Activated CD8-positive, alpha-beta T cell treated with anti-CD3 and anti-CD28 coated beads for 36 hours (primary cell): ENCODE data around the gene ATOH8. TPM values are rescaled to one million over a fixed set of nuclear protein-coding genes. Genes with fewer than 3 reads are reported as not detected.

ENCODE experiments used
- ATAC-seq: fragments of 200-7000 bp; cut with Tn5 transposase; one replicate; pipeline ENCODE4 v1.10.0; 2021; ENCODE audit warnings: mild to moderate bottlenecking, moderate library complexity
- CTCF ChIA-PET: fragments of 350-600 bp; sonication (Branson Sonifier 250); formaldehyde crosslinking; loops from one replicate; lab custom pipeline; 2021; ENCODE audit warnings: antibody characterized with exemption; lab: Charles Lee
- POLR2A ChIA-PET: fragments of 350-600 bp; sonication (Branson Sonifier 250); formaldehyde crosslinking; loops from one replicate; lab custom pipeline; 2021; ENCODE audit warnings: antibody characterized with exemption; lab: Charles Lee
- DNase-seq: peaks from one replicate; pipeline ENCODE4 v3.0.0-alpha.2; 2020
- H3K27ac Mint-ChIP-seq: one replicate; pipeline ENCODE4 v1.8.0; 2021; ENCODE audit warnings: mild to moderate bottlenecking, mixed read lengths
- H3K27me3 Mint-ChIP-seq: one replicate; pipeline ENCODE4 v1.8.0; 2021; ENCODE audit warnings: mixed read lengths
- H3K36me3 Mint-ChIP-seq: one replicate; pipeline ENCODE4 v1.8.0; 2021; ENCODE audit warnings: low read depth, mixed read lengths
- H3K4me1 Mint-ChIP-seq: one replicate; pipeline ENCODE4 v1.8.0; 2021; ENCODE audit warnings: low read depth, mixed read lengths
- H3K4me3 Mint-ChIP-seq: one replicate; pipeline ENCODE4 v1.8.0; 2021; ENCODE audit warnings: mild to moderate bottlenecking, moderate library complexity, mixed read lengths
- H3K9me3 Mint-ChIP-seq: one replicate; pipeline ENCODE4 v1.8.0; 2021; ENCODE audit warnings: mixed read lengths
- intact Hi-C: fragments of 100-400 bp; cut with micrococcal nuclease; formaldehyde crosslinking; loops from one replicate; pipeline ENCODE4 v1.10.0; 2022
- total RNA-seq, 2 experiments: library from RNA; stranded (reverse); gene quantifications; one replicate each; pipeline ENCODE4 v1.2.3, GENCODE V29; 2021
- TF ChIP-seq, protein P1 (sequence below): fragments of 200-600 bp; IDR thresholded peaks from one replicate; pipeline ENCODE4 v1.8.0; 2022; ENCODE audit warnings: antibody characterized with exemption, mild to moderate bottlenecking

The ATOH8 gene
- total RNA-seq, 2 experiments from 2014 or later = not detected

DNA sequence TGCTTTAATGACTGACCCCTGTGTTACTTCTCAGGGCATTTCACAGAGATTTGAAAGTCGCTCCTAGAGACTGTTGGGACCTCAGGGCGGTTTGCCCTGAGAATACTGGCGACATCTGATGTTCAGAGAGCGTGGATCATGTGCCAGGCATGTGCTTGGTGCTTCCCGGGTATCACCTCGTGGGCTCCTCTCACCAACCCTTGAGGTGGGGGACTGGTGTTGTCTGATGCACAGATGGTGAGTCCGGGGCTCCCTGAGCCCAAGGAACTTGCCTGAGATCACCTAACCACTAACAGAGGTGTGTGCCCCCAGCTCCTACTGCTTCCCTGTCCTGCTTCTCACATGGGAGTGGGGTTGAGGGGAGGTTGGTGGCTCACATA, 16.2 kb downstream of the ATOH8 start:
- ChIA-PET CTCF (interaction anchor here (1.0 to 2.4 kb wide), 6 partner anchors 10 to 57 kb away, joined by 3 to 9 read pairs (median 3); no protein-coding TSS in a partner anchor), POLR2A (no interaction called here)
- H3K27ac Mint-ChIP-seq = no peak overlapping the region
- no peak overlapping the region for H3K4me3 Mint-ChIP-seq
- no peak for ATAC-seq
- H3K4me1 Mint-ChIP-seq = no peaks in the 10 kb centered on the region
- H3K36me3 Mint-ChIP-seq = no peaks in the 10 kb centered on the region
- no peak for DNase-seq
- H3K27me3 Mint-ChIP-seq = peaks cover 34% of the 10 kb centered on the region
- intact Hi-C loops = no loop called here
- no peaks in the 10 kb centered on the region for H3K9me3 Mint-ChIP-seq
- TF ChIP-seq, protein P1, sequence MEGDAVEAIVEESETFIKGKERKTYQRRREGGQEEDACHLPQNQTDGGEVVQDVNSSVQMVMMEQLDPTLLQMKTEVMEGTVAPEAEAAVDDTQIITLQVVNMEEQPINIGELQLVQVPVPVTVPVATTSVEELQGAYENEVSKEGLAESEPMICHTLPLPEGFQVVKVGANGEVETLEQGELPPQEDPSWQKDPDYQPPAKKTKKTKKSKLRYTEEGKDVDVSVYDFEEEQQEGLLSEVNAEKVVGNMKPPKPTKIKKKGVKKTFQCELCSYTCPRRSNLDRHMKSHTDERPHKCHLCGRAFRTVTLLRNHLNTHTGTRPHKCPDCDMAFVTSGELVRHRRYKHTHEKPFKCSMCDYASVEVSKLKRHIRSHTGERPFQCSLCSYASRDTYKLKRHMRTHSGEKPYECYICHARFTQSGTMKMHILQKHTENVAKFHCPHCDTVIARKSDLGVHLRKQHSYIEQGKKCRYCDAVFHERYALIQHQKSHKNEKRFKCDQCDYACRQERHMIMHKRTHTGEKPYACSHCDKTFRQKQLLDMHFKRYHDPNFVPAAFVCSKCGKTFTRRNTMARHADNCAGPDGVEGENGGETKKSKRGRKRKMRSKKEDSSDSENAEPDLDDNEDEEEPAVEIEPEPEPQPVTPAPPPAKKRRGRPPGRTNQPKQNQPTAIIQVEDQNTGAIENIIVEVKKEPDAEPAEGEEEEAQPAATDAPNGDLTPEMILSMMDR = no peak

DNA sequence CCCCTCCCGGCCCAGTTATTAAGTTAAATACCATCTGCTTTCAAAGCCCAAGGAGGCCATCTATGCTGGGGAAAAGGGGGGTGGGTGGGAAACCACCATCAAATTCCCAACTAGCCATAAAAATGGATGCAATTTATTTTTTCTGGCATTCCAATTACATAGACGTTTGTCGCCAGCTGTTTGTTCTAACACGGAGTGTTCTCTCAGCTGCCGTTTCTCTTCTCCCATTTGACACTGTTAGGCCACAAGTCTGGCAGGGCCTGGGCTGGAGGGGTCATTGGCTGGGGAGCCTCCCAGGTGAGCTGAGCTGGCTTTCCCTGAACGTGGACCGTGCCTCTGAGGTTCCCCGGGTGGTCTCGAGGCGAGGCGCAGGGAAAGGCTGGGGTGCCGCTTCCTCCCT, 16.6 kb downstream of the ATOH8 start:
- peaks cover 31% of the 10 kb centered on the region for H3K27me3 Mint-ChIP-seq
- H3K4me3 Mint-ChIP-seq = no peak overlapping the region
- no peaks in the 10 kb centered on the region for H3K9me3 Mint-ChIP-seq
- no peaks in the 10 kb centered on the region for H3K36me3 Mint-ChIP-seq
- no peaks in the 10 kb centered on the region for H3K4me1 Mint-ChIP-seq
- intact Hi-C loops = no loop called here
- DNase-seq (no peak), ATAC-seq (no peak)
- POLR2A ChIA-PET = no interaction called here
- H3K27ac Mint-ChIP-seq = no peak overlapping the region
- CTCF ChIA-PET = interaction anchor here (1.0 to 2.4 kb wide), 3 partner anchors 11 to 57 kb away, joined by 3 to 9 read pairs (median 5); no protein-coding TSS in a partner anchor
- TF ChIP-seq, protein P1 = no peak

DNA sequence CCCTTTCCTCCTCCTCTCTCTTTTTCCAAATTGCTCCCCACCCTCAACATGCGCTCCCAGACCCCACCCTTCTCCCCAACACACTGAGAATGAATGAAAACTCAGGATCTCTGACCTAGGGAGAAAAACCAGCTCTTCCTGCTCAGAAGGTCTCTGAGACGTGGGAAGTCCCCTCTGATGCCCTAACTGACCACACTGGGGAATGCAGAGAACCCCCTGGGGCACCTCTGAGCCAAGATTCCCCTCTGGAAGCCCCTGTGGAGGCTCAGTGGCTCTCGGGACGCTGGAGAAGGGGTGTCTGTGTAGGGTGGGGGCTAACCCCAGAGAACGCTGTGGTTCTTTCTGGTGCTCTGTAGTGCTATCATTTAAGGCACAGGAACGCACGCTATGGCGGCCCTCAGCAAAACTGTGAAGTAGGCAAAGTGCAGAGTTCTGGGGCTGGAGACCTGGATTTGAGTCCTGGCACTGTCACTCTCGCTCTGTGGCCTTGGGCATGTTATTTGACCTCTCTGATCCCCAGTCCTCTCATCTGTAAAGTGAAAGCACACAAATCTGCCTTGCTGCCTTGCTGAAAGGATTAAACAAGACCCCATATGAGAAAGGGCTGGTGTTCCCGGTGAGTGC, 17.1 kb downstream of the ATOH8 start:
- ATAC-seq (no peak), DNase-seq (no peak)
- H3K27me3 Mint-ChIP-seq = peaks cover 25% of the 10 kb centered on the region
- no peaks in the 10 kb centered on the region for H3K9me3 Mint-ChIP-seq
- intact Hi-C loops = no loop called here
- no peaks in the 10 kb centered on the region for H3K36me3 Mint-ChIP-seq
- H3K4me3 Mint-ChIP-seq = no peak overlapping the region
- CTCF ChIA-PET = interaction anchor here (1.0 to 1.2 kb wide), 2 partner anchors 42 to 56 kb away, joined by 3 to 5 read pairs; no protein-coding TSS in a partner anchor
- no peaks in the 10 kb centered on the region for H3K4me1 Mint-ChIP-seq
- no peak overlapping the region for H3K27ac Mint-ChIP-seq
- TF ChIP-seq, protein P1 = no peak
- POLR2A ChIA-PET = no interaction called here

DNA sequence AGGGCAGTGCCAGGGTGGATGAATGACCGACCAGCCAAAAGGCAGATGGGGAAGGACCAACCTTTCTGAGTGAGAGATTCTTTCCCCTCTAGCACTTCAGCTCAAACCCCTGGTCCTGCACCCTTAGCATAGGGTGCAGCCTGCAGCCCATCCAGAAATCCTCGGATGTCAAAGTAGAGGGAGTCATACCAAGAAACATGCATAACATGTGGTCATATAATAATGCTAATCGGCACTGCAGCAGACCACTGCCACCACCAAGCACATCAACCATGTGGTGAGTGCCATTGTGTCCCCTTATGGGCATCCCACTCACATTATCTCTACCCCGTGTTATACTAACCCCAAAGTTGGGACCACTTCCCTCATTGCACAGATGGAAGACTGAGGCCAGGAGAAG, 17.7 kb downstream of the ATOH8 start:
- ChIA-PET CTCF (interaction anchor here (1.2 to 1.7 kb wide), 2 partner anchors 42 to 43 kb away, joined by 5 to 8 read pairs; no protein-coding TSS in a partner anchor), POLR2A (no interaction called here)
- DNase-seq (no peak), ATAC-seq (no peak)
- Mint-ChIP-seq H3K27ac (no peak overlapping the region), H3K27me3 (peaks cover 20% of the 10 kb centered on the region), H3K36me3 (no peaks in the 10 kb centered on the region), H3K9me3 (no peaks in the 10 kb centered on the region), H3K4me3 (no peak overlapping the region), H3K4me1 (no peaks in the 10 kb centered on the region)
- intact Hi-C loops = no loop called here
- TF ChIP-seq, protein P1 = no peak

DNA sequence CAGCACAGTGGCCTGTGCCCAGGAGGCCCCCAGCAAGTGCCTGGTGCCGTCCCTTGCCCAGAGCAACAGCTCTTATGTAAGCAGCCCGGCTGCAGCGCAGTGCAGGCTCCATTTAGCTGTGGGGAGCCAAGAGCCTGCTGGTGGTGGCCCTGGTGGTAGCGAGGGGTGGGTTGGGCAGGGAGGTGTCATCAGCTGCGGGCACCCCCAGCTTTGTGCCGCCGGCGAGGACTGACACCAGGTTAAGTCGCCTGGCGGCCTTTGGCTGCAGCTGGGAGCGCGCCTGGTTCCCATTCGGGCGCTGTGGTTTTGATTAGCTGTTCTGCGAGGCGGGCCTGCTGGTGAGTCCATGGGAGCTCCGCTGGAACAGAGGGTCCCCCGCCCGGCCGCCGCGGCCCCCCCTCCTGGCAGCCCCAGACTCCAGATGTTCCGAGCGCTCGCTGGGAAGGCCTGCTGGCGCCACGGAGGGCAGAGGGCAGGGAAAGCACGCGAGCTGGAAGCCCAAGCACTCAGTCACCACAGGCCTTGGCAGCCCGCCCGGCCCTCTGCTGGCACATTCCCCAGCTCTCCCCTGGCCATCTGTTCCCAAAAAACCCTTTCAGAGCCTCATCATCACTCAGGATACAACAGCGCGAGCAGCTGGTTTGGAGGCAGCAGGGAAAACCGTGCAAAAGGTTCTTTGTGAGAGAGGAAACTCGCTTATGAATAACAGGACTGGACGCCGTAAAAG, 18.4 kb downstream of the ATOH8 start:
- H3K27ac Mint-ChIP-seq = no peak overlapping the region
- intact Hi-C loops = no loop called here
- ATAC-seq (no peak), DNase-seq (no peak)
- ChIA-PET CTCF (interaction anchor here (1.2 to 1.8 kb wide), 4 partner anchors 42 to 63 kb away, joined by 3 to 8 read pairs (median 5); no protein-coding TSS in a partner anchor), POLR2A (no interaction called here)
- H3K4me3 Mint-ChIP-seq = no peak overlapping the region
- H3K9me3 Mint-ChIP-seq = no peaks in the 10 kb centered on the region
- H3K27me3 Mint-ChIP-seq = peaks cover 18% of the 10 kb centered on the region
- TF ChIP-seq, protein P1 = no peak
- no peaks in the 10 kb centered on the region for H3K4me1 Mint-ChIP-seq
- no peaks in the 10 kb centered on the region for H3K36me3 Mint-ChIP-seq
